Measurements from ENCODE around the gene POU3F4.

DNA sequence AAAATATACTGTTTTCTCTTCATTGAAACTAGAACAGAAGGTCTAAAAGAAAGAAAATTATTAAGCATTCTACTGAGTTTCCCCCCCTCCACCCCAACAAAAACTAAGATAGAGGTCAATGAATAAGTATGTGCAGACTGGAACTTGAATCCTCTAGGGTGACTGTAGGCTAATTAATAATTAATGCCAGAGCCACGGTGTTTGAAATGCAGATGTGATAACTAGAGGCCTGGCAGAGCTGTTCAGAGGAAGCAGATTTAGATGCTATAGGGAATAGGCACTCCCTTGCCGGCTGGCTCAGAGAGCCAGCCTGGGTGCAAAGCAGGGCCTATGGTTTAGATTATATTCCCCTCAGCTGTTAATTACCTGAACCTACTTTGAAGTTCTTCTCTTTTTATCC is 12.2 kb upstream of the POU3F4 start:
- TF ChIP-seq POLR2AphosphoS5 (IDR thresholded peaks at IDR 0.05; ENCODE audit: low read depth, low read length) = no peak
- TF ChIP-seq TAF1 (IDR thresholded peaks at IDR 0.05; ENCODE audit: borderline replicate concordance, insufficient read depth, low read length) = no peak
- TF ChIP-seq, protein P1, sequence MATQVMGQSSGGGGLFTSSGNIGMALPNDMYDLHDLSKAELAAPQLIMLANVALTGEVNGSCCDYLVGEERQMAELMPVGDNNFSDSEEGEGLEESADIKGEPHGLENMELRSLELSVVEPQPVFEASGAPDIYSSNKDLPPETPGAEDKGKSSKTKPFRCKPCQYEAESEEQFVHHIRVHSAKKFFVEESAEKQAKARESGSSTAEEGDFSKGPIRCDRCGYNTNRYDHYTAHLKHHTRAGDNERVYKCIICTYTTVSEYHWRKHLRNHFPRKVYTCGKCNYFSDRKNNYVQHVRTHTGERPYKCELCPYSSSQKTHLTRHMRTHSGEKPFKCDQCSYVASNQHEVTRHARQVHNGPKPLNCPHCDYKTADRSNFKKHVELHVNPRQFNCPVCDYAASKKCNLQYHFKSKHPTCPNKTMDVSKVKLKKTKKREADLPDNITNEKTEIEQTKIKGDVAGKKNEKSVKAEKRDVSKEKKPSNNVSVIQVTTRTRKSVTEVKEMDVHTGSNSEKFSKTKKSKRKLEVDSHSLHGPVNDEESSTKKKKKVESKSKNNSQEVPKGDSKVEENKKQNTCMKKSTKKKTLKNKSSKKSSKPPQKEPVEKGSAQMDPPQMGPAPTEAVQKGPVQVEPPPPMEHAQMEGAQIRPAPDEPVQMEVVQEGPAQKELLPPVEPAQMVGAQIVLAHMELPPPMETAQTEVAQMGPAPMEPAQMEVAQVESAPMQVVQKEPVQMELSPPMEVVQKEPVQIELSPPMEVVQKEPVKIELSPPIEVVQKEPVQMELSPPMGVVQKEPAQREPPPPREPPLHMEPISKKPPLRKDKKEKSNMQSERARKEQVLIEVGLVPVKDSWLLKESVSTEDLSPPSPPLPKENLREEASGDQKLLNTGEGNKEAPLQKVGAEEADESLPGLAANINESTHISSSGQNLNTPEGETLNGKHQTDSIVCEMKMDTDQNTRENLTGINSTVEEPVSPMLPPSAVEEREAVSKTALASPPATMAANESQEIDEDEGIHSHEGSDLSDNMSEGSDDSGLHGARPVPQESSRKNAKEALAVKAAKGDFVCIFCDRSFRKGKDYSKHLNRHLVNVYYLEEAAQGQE (IDR thresholded peaks at IDR 0.05; ENCODE audit: insufficient read depth in 1 of 2, low read depth in 2 of 2, low read length in 2 of 2) = no peak
- TF ChIP-seq SIN3A (IDR thresholded peaks at IDR 0.05; ENCODE audit: borderline replicate concordance, insufficient read depth, low read length) = no peak
- no peak for TF ChIP-seq FOXP2 (optimal IDR thresholded peaks at IDR 0.05; ENCODE audit: borderline replicate concordance, extremely low read depth, extremely low read length, insufficient read depth)

All from PFSK-1 (cell line).